ENCODE measurements around the gene NIPSNAP3A. TPM values are rescaled to one million over a fixed set of nuclear protein-coding genes. Genes with fewer than 3 reads are reported as not detected.

Gene NIPSNAP3A
- total RNA-seq, 1 experiment from 2014 or later = 6.9 TPM

DNA sequence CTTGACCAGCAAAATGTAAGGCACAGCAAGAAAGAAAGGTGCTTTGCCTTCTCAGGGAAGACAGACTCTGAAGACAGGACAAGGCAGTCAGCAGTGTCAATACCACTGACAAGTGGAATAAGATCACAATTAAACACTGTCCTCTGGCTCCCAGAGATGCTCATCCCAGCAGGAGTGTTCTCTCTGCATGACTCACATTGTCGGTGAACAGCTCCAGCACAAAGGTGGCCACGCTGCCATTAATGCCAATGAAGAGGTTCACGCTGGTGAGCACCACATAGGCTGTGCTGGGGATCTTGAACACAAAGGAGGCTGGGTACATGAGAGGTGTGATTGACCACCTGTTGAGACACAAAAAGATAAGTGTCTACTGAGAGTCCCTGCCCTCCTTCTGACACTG is 48.4 kb downstream of the NIPSNAP3A start:
- Histone ChIP-seq H3K27ac (ENCODE audit: low read depth, low read length) (no peak overlapping the region), H3K36me3 (ENCODE audit: control insufficient read depth in 1 of 2, insufficient read depth in 2 of 2, low read length in 2 of 2) (no peaks in the 10 kb centered on the region), H3K27me3 (ENCODE audit: insufficient read depth, low read length) (no peaks in the 10 kb centered on the region), H3K4me2 (ENCODE audit: low read length) (no peak overlapping the region), H3K9ac (ENCODE audit: low read length) (no peak overlapping the region), H3K4me1 (ENCODE audit: control insufficient read depth in 1 of 2, insufficient read depth in 2 of 2, low read length in 2 of 2) (no peaks in the 10 kb centered on the region), H4K20me1 (ENCODE audit: insufficient read depth) (no peaks in the 10 kb centered on the region; the same call in 1 of the 2 replicates), H3K79me2 (ENCODE audit: insufficient read depth, low read length) (no peaks in the 10 kb centered on the region), H2AFZ (ENCODE audit: low read depth, low read length, poor library complexity, severe bottlenecking) (no peak overlapping the region), H3K9me3 (ENCODE audit: control insufficient read depth in 1 of 2, insufficient read depth in 1 of 2, low read depth in 1 of 2, low read length in 2 of 2) (no peaks in the 10 kb centered on the region), H3K4me3 (replicated peaks in 1 of 2; ENCODE audit: low read depth in 1 of 2, low read length in 2 of 2) (no peak overlapping the region), H3K9me2 (ENCODE audit: insufficient read depth) (no peaks in the 10 kb centered on the region)
- ATAC-seq = no peak
- POLR2A ChIA-PET = no interaction called here
- intact Hi-C loops (cut with micrococcal nuclease) = no loop called here
- no peak for DNase-seq (ENCODE audit: low read depth, low spot score)
- BruUV-seq (replicated peaks) = no TSS peak
- RAD21 ChIA-PET (ENCODE audit: low non-redundant PET in 1 of 2, low total read pairs in 2 of 2, uncharacterized antibody in 2 of 2, unreplicated experiment in 2 of 2) = no interaction called here
- TF ChIP-seq, protein P1, sequence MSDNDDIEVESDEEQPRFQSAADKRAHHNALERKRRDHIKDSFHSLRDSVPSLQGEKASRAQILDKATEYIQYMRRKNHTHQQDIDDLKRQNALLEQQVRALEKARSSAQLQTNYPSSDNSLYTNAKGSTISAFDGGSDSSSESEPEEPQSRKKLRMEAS (IDR thresholded peaks at IDR 0.05) = no peak
- TF ChIP-seq POLR2AphosphoS5 (IDR thresholded peaks at IDR 0.05; ENCODE audit: low read depth, low read length) (no peak), ELF1 (IDR thresholded peaks at IDR 0.05; ENCODE audit: borderline replicate concordance, low read depth) (no peak), ZNF274 (IDR thresholded peaks at IDR 0.05; ENCODE audit: low read depth, low read length) (no peak), CEBPB (IDR thresholded peaks at IDR 0.05; ENCODE audit: low read depth) (no peak)
- TF ChIP-seq, protein P2, sequence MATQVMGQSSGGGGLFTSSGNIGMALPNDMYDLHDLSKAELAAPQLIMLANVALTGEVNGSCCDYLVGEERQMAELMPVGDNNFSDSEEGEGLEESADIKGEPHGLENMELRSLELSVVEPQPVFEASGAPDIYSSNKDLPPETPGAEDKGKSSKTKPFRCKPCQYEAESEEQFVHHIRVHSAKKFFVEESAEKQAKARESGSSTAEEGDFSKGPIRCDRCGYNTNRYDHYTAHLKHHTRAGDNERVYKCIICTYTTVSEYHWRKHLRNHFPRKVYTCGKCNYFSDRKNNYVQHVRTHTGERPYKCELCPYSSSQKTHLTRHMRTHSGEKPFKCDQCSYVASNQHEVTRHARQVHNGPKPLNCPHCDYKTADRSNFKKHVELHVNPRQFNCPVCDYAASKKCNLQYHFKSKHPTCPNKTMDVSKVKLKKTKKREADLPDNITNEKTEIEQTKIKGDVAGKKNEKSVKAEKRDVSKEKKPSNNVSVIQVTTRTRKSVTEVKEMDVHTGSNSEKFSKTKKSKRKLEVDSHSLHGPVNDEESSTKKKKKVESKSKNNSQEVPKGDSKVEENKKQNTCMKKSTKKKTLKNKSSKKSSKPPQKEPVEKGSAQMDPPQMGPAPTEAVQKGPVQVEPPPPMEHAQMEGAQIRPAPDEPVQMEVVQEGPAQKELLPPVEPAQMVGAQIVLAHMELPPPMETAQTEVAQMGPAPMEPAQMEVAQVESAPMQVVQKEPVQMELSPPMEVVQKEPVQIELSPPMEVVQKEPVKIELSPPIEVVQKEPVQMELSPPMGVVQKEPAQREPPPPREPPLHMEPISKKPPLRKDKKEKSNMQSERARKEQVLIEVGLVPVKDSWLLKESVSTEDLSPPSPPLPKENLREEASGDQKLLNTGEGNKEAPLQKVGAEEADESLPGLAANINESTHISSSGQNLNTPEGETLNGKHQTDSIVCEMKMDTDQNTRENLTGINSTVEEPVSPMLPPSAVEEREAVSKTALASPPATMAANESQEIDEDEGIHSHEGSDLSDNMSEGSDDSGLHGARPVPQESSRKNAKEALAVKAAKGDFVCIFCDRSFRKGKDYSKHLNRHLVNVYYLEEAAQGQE (IDR thresholded peaks at IDR 0.05; ENCODE audit: low read depth) = no peak
- CTCF ChIA-PET = no interaction called here

Measured in HCT116 (cell line).